HepG2 (cell line): ENCODE data around the gene AMPH.

Experiments used
- HNRNPLL ChIP-seq: fragments of 200-400 bp; formaldehyde crosslinking; IDR thresholded peaks from 2 replicates; pipeline ENCODE4 v1.6.1; 2017; ENCODE audit warnings: mild to moderate bottlenecking, low read depth, low read length; ENCODE audit not compliant: poor library complexity, severe bottlenecking
- MTF1 ChIP-seq: sonication (generic); formaldehyde crosslinking; IDR thresholded peaks from 2 replicates; pipeline ENCODE4 v1.5.0; 2020; ENCODE audit warnings: missing genetic modification reagents
- POLR2A ChIP-seq, 2 experiments: IDR thresholded peaks; 2 replicates each; pipeline ENCODE4 v1.6.1; 2011; ENCODE audit warnings: low read depth in 2 of 2, low read length in 2 of 2, mild to moderate bottlenecking in 1 of 2, moderate library complexity in 1 of 2; ENCODE audit not compliant: insufficient read depth in 1 of 2
- ZNF17 ChIP-seq: sonication (generic); formaldehyde crosslinking; IDR thresholded peaks from 2 replicates; pipeline ENCODE4 v1.5.0; 2020; ENCODE audit warnings: mild to moderate bottlenecking, missing genetic modification reagents
- ZSCAN20 ChIP-seq: sonication (generic); formaldehyde crosslinking; IDR thresholded peaks from 2 replicates; pipeline ENCODE4 v1.4.0; 2020; ENCODE audit warnings: missing genetic modification reagents, mild to moderate bottlenecking, borderline replicate concordance

- TF ChIP-seq MTF1 = no peak
- no peak for TF ChIP-seq HNRNPLL
- no peak for TF ChIP-seq ZSCAN20 (CRISPR knock-in tag)
- no peak for TF ChIP-seq ZNF17
- TF ChIP-seq POLR2A (IDR thresholded peaks at IDR 0.05; ENCODE audit: insufficient read depth in 1 of 2, low read depth in 2 of 2, low read length in 2 of 2) = no peak
Observed at GRCh38 chr7:38592737-38593288, 38.4 kb downstream of the AMPH start.
